ENCODE results near the gene EVX2. TPM values are rescaled to one million over a fixed set of nuclear protein-coding genes. Genes with fewer than 3 reads are reported as not detected.
A peak's percentile ranks its signal among the peaks of the same experiment; 100 is the strongest.

EVX2 gene
- total RNA-seq, 1 donor from 2014 or later: not detected

DNA sequence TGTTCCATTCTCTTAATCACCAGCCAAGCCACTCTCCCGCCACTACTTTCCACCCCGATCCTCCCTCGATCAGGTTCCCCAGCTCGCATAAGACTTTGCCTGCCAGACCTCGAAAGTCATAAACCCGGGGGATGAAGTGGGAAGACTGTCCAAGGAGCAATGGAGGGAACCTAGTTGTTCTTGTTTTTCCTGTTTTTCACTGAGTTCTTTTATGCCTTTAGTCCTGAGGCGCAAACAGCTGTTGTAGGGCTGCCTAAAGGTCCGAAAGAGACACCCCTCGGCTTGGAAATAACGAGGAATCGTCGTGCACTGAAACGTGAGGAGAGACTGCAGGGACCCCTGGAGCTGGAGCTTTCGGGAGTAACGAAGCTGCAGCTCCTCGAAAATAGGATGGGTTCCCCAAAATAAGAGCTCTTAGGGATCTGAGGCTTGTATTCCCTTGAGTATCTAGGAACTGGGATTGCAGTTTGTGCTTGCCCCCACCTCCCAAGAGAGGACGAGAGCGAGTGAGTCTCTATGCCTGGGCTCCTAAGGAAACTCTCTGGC is 14.1 kb upstream of the EVX2 start:
- DNase-seq (ENCODE audit: low read depth): no peak
- H3K4me3 ChIP-seq (ENCODE audit: low read depth, low read length): no peak overlapping the region

DNA sequence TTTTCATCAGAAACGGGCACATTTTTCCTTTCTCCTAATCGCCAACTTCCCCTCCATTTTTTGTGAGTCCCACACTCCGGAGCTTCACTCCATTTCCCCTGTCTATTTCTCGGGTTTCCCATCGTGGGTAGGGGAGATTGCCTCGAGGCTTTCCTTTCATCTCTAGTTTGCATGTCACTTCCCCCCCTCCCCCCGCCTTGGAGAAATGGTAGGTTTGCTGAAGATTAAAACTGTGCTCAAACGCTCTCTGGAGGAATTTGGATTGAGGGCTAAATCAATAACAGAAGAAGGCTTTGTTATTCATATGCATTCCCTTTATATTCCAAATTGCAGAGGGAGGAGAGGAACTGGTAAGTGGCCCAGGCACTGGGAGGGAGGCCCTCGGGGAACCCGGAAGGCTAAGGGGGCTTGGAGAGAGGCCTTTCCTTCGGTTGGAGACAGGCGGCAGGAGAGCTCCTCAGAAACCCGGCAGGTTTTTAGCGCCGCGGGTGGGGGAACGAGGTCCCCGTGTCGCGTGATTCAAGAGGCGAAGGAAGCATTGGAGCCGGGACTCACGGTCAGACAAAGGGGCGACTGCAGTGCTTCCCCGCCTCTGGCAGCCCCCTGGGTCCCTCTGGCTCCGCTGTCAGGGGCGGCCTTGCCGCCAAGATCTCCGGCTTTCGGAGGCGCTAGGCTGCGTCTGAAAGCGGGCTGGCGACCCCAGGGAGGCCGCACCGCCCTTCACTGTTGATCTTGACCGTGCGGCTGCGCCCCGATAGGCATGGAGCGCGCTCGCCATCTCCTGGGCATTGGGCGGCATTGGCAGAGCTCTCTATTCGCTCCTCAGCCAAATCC is 13.4 kb upstream of the EVX2 start:
- TF ChIP-seq, protein P1, sequence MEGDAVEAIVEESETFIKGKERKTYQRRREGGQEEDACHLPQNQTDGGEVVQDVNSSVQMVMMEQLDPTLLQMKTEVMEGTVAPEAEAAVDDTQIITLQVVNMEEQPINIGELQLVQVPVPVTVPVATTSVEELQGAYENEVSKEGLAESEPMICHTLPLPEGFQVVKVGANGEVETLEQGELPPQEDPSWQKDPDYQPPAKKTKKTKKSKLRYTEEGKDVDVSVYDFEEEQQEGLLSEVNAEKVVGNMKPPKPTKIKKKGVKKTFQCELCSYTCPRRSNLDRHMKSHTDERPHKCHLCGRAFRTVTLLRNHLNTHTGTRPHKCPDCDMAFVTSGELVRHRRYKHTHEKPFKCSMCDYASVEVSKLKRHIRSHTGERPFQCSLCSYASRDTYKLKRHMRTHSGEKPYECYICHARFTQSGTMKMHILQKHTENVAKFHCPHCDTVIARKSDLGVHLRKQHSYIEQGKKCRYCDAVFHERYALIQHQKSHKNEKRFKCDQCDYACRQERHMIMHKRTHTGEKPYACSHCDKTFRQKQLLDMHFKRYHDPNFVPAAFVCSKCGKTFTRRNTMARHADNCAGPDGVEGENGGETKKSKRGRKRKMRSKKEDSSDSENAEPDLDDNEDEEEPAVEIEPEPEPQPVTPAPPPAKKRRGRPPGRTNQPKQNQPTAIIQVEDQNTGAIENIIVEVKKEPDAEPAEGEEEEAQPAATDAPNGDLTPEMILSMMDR (conservative IDR thresholded peaks at IDR 0.05; ENCODE audit: low read depth, low read length): peak; percentile 79
- peak overlapping the region; percentile 49 for H3K4me3 ChIP-seq (ENCODE audit: low read depth, low read length)
- DNase-seq (ENCODE audit: low read depth): no peak

More for the DNA sequence above, 14.1 kb upstream of the EVX2 start:
- TF ChIP-seq, protein P1 (conservative IDR thresholded peaks at IDR 0.05; ENCODE audit: low read depth, low read length): no peak

DNA sequence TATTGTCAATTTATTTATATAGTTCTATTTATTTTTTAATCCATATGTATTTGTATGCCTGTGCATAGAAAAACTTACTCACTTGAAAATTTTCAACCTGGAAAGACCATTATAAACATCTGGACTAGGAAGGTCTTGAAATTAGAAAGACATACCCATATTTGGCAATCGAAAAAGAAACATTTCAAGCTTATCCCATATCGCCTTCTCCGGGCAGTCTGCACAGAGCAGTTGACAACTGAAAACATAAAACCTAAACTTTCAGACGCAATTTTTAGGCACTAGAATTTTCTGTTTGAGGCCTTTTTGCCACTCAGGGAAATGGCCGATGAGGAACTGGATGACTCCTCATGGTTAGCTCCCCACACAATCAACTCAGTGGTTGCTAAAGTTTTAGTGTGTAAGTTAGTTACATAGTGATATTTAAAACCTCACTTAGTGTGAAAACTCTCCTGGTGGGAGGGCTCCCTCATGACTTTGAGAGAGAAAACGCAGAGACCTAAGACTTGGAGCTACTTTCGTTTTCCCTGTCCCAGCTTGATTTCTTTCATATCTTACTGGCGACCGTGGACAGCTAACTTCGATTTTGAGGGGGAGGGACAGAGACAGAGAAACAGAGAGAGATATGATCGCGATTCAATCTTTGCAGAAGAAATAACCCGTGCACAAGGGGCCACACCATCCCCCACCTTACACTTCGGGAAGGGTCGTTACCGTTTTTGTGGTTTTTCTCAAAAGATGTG is 12.7 kb upstream of the EVX2 start:
- TF ChIP-seq, protein P1 (conservative IDR thresholded peaks at IDR 0.05; ENCODE audit: low read depth, low read length): no peak
- H3K4me3 ChIP-seq (ENCODE audit: low read depth, low read length): peak overlapping the region; percentile 19
- no peak for DNase-seq (ENCODE audit: low read depth)

DNA sequence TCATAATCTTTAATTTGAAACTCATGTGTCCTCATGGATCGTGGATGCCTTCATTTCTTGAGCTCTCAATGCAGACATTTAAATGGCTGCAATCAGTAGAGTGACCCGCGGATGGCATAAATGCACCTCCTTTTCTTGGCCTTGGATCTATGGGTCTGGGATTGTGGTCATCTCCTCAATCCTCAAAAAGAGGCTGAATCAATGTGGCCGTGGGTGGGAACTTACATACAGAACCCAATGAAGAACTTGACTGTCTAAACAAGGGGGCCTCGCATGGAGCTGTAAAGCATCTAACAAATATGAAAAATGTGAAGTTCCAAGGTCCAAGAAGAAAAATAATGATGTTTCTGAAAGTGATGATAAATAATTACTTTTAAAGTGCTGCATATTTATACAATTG is 11.7 kb upstream of the EVX2 start:
- TF ChIP-seq, protein P1 (conservative IDR thresholded peaks at IDR 0.05; ENCODE audit: low read depth, low read length): no peak
- no peak overlapping the region for H3K4me3 ChIP-seq (ENCODE audit: low read depth, low read length)

DNA sequence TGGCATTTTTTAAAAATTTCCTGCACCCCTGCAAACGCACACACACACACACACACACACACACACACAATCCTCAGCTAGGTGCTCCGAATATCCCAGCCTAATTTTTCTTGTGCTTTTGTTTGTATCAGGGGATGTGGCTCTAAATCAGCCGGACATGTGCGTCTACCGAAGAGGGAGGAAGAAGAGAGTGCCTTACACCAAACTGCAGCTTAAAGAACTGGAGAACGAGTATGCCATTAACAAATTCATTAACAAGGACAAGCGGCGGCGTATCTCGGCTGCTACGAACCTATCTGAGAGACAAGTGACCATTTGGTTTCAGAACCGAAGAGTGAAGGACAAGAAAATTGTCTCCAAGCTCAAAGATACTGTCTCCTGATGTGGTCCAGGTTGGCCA is 10.6 kb upstream of the EVX2 start:
- H3K4me3 ChIP-seq (ENCODE audit: low read depth, low read length): no peak overlapping the region
- DNase-seq (ENCODE audit: low read depth): no peak
- TF ChIP-seq, protein P1 (conservative IDR thresholded peaks at IDR 0.05; ENCODE audit: low read depth, low read length): no peak

More for the DNA sequence above, 11.7 kb upstream of the EVX2 start:
- no peak for DNase-seq (ENCODE audit: low read depth)

DNA sequence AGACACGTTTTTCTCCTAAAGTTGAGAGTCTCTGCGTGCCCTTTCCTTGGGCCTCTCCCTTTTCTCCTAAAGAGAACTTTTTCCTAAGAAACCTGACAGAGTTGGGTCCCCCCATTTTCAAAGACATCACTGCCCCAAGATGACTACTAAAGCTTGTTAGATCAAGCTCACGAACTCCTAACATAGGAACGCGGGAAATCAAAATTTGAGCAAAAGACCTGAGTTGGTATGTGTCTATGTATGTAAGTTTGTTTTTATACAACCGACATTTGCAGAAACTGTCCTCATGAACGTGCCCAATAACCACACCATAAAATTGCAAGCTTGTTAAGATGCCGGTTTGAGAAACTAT is 10.1 kb upstream of the EVX2 start:
- no peak for DNase-seq (ENCODE audit: low read depth)
- TF ChIP-seq, protein P1 (conservative IDR thresholded peaks at IDR 0.05; ENCODE audit: low read depth, low read length): no peak
- H3K4me3 ChIP-seq (ENCODE audit: low read depth, low read length): no peak overlapping the region

Data from epithelial cell of proximal tubule (primary cell).